GM19467 (cell line): ENCODE measurements around the gene PSMG3.

Experiments used
- ATAC-seq: cut with Tn5 transposase; IDR thresholded peaks from one replicate; pipeline ENCODE4 v1.9.1; 2021; ENCODE audit warnings: mild to moderate bottlenecking, moderate library complexity; ENCODE audit not compliant: unreplicated experiment

The PSMG3 gene

DNA sequence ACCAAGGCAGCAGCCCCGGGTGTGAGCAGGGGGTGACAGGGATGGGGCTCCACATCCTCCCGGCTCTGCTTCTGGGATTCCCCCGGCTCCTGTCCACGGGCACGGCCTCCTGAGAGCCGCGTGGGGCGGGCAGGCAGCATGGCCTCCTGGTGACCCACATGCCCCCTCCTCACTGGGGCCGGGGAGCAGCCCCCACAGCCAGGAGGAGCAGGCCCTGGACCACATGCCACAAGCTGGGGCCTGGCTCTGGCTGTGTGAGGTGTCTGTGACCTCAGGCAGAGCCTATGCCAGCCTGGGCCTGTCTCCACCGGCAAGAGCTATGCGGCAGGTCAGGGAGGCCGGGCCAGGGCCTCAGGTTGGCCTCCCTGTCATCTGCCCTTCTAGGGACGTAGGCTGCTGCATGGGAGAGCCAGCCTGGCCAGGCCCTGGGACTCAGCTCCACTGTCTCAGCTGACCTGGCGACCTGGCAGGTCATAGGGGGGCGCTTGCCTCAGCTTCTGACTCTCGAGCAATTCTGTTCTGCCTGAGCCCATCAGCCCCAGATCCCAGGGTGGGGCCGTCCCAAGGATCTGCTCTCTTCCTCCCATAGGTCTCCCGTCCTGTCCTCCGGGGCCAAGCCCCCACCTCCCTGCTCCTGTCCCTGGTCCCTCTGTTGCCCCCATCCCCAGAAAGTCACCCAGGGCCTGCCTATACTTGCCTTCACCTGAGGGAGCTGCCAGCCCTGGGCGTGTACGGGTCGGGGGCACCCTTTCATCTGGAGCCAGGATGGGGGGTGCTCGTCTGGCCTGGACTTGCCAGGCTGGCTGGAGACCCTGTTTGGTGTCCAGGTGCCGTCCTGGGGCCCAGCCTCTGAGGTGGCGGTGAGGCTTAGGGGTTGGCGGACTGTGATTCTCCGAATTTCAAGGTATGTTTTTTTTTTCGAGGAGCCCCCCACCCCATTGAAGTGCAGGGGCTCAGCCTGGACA, 9.9 kb downstream of the PSMG3 start:
- no peak for ATAC-seq

DNA sequence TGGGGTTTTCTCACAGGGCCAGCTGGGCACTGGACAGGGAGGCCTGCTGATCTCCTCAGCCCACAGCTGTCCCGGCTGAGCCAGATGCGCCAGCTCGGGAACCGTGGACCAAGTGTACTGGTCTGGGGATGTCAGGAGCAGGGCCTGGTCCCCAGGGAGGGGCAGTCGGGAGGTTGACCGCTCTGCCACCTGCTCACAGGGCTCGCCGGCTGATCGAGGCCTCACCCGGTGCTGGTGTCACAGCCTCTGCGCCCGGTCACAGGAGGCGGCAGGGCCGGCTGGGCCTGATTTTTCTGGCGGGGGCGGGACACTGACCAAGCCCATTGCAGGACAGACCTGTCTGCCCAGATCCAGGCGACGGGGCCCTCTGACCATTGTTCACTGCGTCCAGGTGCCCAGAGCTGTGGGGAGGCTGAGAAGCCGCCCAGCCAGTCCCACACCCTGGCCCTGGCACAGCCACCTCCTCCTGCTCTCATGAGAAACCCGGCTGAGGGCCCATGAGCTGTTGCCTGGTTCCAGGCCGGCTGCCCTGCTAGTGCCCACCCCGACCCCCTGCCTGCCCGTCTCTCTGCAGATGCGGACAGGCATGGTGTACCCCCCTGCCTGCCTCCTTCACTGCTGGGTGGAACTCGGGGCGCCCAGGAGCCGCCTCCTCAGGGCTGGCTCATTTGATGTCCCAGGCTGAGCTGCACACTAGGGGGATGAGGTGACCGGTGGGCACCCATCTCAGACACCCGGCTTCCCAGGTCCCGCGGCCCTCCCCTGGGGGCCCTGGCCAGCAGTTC, 10.8 kb downstream of the PSMG3 start:
- no peak for ATAC-seq

DNA sequence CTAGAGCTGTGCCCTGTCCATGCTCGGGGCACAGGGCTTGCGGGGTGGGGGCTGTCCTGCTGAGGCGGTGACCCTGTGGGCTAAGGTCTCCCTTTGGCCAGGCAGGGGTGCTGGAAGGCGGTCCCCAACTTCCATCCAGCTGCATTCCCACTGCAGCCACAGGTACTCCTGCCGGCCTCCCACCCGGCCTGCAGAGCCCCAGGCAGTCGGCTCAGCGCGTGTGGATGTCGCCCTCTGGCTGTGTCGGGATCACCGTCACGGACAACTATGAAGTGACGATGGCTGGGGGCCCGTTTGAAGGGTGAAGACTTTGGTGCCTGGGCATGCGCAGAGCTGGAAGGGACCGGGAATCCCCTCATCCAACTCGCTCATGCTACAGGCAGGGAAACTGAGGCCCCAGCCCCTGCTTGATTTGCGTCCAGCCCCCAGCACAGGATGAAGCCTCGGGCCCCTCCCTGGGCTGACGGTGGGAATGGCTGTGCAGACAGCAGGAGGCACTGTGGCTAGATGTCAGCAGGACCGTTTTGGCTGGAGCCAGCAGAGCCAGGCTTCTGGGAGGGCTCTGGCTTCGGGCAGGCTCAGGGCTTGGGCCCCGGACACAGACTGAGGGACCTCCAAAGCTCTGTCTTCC, 11.5 kb downstream of the PSMG3 start:
- ATAC-seq, result no peak

DNA sequence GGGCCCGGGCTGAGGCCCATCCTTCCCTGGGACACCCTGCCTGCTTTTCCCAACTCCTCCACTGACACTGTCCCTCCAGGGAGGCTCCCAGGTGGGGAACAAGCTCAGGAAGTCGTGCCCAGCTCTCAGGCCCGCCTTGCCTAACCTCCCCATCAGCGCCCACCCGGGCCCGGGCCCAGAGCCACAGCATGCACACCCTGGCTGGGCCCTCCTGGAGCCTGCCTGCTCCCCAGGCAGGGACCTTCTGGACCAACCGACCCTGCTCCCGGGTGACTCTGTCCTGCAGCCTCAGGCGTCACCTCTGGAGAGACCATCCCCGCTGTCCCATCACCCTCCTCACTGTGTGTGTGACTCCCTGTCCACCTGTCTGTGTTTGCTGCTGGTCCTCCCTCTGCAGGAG, 12.1 kb downstream of the PSMG3 start:
- ATAC-seq, result no peak

DNA sequence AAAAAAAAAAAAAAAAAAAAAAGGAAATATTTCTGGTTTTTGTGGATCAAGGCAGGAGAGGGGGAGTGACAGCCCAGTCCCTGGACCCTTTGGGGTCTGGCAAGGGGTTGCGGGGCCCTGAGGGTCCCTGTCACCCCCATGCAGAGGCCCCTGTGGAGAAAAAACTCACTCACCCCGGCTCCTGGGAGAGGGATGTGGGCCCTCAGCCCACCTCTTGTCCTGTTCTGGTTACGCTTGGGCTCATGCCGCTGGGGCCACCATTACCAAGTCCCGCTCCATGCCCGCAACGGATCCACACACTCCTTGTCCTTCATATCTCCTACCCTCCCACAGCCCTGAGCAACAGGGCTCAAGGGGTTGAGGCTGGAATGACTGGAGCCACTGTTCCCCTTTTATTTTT, 12.8 kb downstream of the PSMG3 start:
- no peak for ATAC-seq

DNA sequence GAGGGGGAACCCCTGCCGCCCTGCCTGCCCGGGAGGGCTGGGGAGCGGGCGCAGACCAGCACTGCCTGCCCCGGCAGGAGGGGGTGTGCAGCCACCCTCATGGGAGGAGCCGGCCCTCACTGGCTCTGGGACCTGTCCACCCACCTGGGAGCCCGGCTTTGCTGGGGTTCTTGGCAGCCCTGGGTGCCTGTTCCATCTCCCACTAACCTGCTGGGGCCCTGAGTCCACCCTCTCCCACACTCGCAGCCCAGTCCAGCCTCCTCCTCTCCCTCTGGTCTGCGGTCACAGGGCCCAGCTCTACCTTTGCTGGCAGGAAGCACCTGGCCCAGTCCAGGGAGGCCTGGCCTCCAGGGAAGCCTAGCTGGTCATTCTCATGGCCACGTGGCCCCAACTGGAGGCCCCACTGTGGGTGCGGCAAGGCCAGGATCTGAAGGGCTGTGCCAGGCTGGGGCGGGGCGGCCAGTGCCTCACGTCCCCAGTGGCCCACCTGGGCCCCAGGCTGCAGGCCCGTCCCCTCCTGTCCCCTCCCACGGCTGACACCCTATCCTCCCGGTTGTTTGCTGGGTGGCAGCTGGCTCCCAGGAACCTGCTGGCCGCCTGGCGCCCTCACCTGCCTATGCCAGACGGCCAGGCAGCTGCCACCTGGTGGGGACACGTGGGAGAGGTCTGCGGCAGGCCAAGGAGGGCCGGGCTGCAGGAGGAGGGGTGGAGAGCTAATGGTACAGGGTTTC, 13.9 kb downstream of the PSMG3 start, which contains the start of gene TMEM184A:
TSS of gene TMEM184A (minus strand) at position 393 of the 731 bp plus-strand sequence. CDS start 721 bp downstream, outside the sequence.
- no peak for ATAC-seq

DNA sequence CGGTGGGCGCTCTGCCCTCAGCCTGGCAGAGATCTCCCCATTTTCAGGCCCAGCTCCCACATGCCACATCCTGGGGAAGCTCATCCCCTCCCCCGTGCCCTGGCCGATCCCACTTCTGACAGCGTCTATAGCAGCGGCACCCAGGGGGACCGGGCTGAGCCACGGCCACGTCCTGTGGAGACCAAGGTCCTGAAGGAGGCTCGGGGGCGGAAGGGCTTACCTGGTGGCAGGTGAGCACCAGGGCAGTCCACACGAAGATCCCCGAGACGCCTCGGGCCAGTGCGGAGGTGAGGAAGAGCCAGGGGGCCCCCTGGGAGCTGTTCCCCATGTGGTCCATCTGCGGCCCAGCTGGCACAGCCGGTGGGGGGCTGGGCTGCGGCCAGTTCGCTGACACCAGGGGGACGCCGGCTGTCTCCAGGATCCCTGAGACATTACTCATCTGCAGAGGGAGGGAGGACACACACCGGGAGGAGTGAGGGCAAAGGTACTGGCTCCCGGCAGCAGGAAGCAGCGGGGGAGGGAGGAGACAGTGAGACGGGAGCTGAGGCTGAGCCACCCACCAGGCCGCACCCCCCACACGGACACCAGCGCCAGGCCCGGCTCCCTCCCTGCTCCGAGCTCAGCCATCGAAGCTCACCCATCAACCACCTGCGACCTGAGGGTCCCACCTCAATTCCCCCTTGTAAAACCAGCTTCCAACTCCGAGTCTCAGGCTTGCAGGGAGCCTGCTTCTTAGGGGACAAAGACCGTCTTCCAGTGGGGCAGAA, 14.6 kb downstream of the PSMG3 start:
- no peak for ATAC-seq

DNA sequence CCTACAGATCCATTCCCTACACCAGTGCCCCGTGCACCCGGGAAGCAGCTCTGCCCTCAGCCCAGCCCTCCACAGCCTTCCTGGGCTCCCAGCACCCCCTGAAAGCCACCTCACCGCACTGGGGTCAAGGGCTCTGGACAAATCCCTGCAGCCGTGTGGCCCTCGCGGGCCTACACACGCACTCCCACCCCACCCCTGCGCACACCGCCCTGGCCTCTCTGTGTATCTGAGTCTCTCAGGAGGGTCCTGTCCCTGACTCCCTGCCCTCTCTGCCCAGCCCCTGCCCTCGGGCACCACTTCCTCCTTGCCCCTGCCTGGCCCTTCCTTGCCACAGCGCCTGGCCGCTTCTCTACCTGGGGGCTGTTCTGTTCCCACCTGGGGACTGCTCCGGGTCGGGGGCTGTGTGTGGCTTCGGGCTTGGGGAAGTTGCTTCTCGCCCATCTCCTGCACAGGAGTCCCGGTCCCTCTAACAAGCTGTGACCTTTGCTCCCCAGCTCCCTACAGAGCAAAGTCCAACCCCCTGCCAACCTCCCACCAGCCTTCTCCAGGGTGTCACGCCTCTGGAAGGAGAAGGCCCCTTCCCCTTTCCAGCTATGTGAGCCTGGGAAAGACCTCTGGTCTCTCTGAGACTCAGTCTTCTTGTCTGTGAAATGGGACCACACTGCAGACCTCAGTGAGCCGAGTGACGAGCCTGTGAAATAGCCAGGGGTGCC, 15.3 kb downstream of the PSMG3 start:
- no peak for ATAC-seq

DNA sequence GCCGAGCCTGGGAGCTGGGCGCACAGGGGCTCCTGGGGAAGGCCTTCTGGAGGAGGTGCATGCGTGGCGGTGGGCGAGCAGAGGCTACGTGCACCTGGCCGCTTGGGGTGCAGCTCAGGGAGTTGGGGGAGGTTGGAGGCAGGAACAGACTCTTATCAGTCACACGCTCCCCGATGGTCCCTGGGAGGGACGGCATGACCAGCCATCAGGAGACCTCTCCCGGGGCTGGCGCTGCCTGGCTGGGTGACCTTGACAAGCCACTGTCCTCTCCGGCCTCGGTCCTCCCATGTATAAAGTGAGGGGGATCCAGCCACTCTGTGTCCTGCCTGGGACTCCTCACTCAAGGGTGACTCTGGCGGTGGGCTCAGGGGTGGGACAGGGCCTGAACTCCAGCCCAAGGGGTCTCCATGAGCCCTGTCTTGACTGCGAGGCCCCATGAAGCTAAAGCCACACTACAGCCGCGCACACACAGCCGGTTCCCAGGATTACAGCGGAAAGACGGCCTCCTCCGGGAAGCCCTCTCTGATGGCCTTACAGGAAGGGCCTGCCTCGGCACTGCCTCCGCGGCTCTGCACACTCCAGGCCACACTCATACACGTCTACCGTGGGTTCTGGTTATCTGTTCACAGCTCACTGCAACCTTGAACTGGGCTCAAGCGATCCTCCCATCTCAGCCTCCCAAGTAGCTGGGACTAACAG, 16.2 kb downstream of the PSMG3 start:
- no peak for ATAC-seq

DNA sequence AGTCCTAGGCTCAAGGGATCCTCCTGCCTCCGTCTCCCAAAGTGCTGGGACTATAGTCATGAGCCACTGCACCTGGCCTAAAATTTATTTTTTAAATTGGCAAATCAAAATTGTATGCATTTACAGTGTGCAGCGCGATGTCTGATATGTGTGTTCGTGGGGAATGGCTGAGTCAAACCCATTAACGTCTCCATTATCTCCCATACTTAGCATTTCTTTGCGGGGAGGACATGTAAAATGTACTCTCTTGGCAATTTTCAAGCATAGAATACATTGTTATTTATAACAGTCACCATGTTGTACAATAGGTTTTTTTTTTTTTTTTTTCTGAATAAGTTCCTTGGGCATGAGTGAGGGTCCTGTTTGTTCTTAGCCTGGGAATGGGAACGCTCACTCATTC, 17.6 kb downstream of the PSMG3 start:
- no peak for ATAC-seq

DNA sequence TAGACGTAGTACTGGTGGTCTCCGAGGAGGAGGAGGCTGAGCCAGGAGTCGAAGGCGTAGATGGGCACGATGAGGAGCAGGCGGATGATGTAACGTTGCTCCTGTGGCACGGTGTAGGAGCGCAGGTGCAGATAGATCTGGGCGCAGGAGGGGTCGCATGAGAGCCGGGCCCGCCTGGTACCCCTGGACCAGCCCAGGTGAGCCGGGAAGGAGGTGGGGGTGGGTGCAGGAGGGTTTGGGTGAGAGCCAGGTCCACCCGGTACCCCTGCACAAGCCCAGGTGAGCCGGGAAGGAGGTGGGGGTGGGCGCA, 19.0 kb downstream of the PSMG3 start:
- no peak for ATAC-seq

DNA sequence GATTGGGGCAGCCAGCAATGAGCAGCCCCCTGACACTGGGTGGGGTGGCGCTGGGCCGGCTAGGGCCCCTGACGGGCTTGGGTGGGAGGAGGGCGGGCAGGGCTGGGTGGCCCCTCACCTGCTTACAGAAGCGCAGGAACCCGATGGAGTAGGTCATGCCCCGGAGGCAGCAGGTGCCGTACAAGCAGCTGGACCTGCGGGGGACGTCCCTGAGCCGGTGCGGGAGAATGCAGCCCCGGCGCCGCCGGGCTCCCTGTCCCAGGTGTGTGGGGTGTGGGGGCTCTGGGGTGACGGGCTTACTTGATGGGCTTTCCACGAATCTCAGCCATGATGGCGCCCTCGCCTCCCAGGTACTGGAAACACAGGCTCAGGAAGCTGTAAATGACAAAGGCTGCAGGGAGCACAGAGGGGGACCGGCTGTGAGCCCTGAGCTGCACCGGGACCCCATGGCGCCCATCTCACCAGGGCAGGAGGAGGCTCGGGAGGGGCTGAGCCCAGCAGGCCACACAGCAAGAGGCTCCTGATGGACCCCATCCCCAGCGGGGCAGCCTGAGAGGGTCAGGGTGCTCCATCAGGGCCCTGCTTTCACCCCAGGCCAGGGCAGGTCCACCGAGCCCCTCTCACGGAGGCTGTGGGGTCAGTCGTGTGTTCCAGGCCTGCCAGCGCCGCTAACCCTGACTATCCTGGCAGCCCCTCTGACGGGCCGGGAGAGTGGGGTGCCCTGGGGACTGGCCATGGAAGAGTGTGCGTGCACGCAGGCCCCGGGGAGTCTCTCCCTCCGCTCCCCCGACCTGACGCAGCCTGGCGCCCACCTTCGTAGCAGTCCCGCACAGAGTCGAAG, 19.6 kb downstream of the PSMG3 start:
- ATAC-seq, result no peak

DNA sequence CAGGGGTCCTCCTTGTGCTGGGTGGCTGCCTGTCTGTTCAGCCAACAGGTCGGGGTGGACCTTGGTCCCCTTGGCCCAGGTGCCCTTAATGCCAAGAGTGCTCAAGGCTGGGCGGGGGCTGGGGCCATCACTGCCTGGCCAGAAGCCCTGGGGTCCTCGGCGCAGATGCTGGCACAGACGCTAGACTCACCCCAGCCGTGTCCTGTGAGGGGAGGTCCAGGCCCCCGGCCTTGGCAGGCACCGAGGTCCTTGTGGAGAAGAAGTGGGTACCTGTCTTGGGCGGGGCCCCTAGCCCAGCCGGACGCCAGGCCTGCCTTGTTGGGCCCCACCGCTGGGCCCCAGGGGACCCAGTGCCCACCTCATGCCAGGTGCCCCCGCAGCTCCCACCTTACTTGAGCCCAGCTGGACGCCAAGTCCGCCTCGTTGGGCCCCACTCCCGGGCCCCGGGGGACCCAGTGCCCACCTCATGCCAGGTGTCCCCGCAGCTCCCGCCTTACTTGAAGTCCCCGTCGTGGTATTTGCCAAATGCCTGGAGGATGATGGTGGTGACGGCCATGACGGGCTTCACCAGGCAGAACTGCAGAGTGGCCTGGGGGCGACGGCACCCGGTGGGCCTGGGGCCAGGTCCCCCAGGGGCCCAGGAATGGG, 20.4 kb downstream of the PSMG3 start:
- no peak for ATAC-seq

DNA sequence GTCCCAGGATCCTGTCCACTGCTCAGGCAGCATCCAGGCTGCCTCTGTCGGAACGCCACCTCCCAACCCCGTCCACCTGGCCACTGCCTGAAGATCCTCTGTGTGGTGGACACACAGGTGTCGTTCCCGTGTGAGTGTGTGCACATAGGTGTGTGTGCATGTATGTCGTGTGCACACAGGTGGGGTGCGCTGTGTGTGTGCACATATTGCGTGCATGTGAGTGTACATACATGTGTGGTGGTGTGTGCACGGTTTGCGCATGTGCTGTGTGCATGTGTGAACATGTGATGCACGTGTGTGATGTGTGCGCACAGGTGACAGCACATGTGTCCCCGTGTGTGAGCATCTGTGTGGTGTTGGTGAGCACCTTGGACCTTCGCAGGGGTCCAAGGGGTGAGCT, 20.9 kb downstream of the PSMG3 start:
- no peak for ATAC-seq

DNA sequence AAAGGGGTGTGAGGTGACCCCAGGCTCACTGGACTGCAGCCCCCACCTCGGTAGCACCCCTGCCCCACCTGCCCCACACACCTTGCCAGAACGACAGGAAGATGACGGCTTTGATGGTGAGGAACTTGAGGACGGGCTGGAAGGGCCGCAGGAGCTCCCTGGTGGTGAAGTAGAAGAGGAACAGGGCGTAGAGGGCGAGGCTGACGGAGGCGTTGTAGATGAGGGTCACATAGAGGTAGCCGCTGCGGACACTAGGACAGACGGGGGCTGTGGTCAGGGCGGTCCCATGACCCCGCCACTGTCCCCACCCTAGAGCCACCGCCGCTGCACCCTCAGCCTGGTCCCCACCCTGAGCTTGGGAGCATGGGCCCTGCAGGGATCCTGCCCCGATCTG, 21.4 kb downstream of the PSMG3 start:
- no peak for ATAC-seq

DNA sequence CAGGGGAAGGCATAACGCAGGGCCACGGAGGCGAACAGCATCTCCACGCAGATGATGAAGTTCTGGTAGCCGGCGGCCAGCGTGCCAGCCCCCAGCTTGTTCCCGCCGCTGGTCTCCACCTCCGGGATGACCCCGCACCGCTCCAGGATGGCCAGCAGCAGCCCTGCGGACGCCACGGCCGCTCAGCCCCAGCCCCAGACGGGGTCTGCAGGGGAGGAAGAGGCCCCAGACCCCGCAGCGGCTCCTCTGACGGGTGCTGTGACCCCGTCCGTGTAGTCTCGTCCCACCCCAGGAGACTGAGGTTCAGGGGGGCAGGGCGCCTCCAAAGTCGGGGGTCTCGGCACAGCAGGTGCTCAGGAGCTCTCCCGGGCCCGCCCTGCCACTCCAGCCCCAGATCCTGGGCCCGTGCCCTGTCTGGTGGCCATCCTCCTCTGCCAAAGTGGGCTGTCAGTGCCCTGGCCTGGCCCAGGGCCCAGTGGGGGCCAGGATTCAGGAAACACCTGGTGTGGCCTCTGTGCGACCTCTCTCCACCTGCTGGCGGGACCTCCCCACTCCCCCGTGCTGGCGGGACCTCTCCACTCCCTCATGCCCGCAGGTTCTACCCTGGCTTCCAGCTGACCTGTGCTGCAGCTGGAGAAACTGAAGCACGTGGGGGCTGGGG, 21.9 kb downstream of the PSMG3 start:
- no peak for ATAC-seq
